AG09309 (cell line): ENCODE results near the gene RNF13.

Source experiments
- DNase-seq: peaks from one replicate; pipeline ENCODE4 v3.0.0-alpha.2; 2010; ENCODE audit warnings: low read depth
- H3K4me3 ChIP-seq: 2 replicates; pipeline ENCODE4 v1.5.1; 2011; ENCODE audit warnings: mild to moderate bottlenecking, low read depth, low read length, moderate library complexity; ENCODE audit not compliant: control insufficient read depth
- CTCF ChIP-seq: IDR thresholded peaks from 2 replicates; pipeline ENCODE4 v1.5.1; 2011; ENCODE audit warnings: mild to moderate bottlenecking, low read depth, low read length, inconsistent platforms; ENCODE audit not compliant: insufficient read depth, control insufficient read depth; ENCODE audit errors: missing control alignments

Gene RNF13

GRCh38 chr3:149844091-149844490 lies 31.1 kb downstream of the RNF13 start:
- no peak for TF ChIP-seq CTCF
- no peak for DNase-seq
- no peak overlapping the region for H3K4me3 ChIP-seq

GRCh38 chr3:149845570-149846244 lies 32.7 kb downstream of the RNF13 start:
- TF ChIP-seq CTCF: no peak
- DNase-seq: no peak
- no peak overlapping the region for H3K4me3 ChIP-seq

GRCh38 chr3:149848238-149848637 lies 35.2 kb downstream of the RNF13 start:
- no peak for TF ChIP-seq CTCF
- no peak for DNase-seq
- H3K4me3 ChIP-seq: no peak overlapping the region

GRCh38 chr3:149848688-149849087 lies 35.7 kb downstream of the RNF13 start:
- DNase-seq: no peak
- no peak for TF ChIP-seq CTCF
- no peak overlapping the region for H3K4me3 ChIP-seq

- no peak for TF ChIP-seq CTCF
- no peak overlapping the region for H3K4me3 ChIP-seq
- DNase-seq: no peak
Observed at GRCh38 chr3:149850787-149851584, 38.0 kb downstream of the RNF13 start.

- no peak overlapping the region for H3K4me3 ChIP-seq
- DNase-seq: no peak
- no peak for TF ChIP-seq CTCF
Observed at GRCh38 chr3:149858911-149859310, 45.9 kb downstream of the RNF13 start.
